Activated CD8-positive, alpha-beta memory T cell treated with anti-CD3 and anti-CD28 coated beads for 48 hours (primary cell): Measurements from ENCODE around the gene PDE6C.

ENCODE experiments used
- DNase-seq, 3 experiments: peaks; one replicate each; pipeline ENCODE4 v3.0.0-alpha.2; 2020; ENCODE audit warnings: low read depth in 2 of 3, low spot score in 2 of 3

The PDE6C gene

GRCh38 chr10:93612311-93612710, at the start of gene PDE6C:
TSS of gene PDE6C (plus strand) at chr10:93612537. CDS start at chr10:93612726, 189 bp downstream.
- no peak for DNase-seq

GRCh38 chr10:93565446-93565845, 46.9 kb upstream of the PDE6C start:
- DNase-seq: no peak

GRCh38 chr10:93566435-93567276, 45.7 kb upstream of the PDE6C start, which contains the start of gene FFAR4:
TSS of gene FFAR4 (plus strand) at chr10:93566665. CDS start at chr10:93566721, 56 bp downstream.
- DNase-seq: no peak

- no peak for DNase-seq
Observed at GRCh38 chr10:93567277-93568104, 44.8 kb upstream of the PDE6C start.

- no peak for DNase-seq
Observed at GRCh38 chr10:93568105-93568390, 44.3 kb upstream of the PDE6C start.

GRCh38 chr10:93570383-93570782, 42.0 kb upstream of the PDE6C start:
- DNase-seq: no peak

GRCh38 chr10:93572606-93573005, 39.7 kb upstream of the PDE6C start:
- no peak for DNase-seq

GRCh38 chr10:93573051-93573909, 39.1 kb upstream of the PDE6C start:
- DNase-seq: no peak

GRCh38 chr10:93573924-93574323, 38.4 kb upstream of the PDE6C start:
- no peak for DNase-seq

GRCh38 chr10:93576888-93577287, 35.4 kb upstream of the PDE6C start:
- DNase-seq: no peak

- no peak for DNase-seq
Observed at GRCh38 chr10:93577565-93577964, 34.8 kb upstream of the PDE6C start.

GRCh38 chr10:93579089-93579488, 33.2 kb upstream of the PDE6C start:
- DNase-seq: no peak

GRCh38 chr10:93579985-93580711, 32.2 kb upstream of the PDE6C start:
- DNase-seq: no peak

- no peak for DNase-seq
Observed at GRCh38 chr10:93580828-93581227, 31.5 kb upstream of the PDE6C start.

GRCh38 chr10:93584445-93584844, 27.9 kb upstream of the PDE6C start:
- no peak for DNase-seq

GRCh38 chr10:93589648-93590562, 22.4 kb upstream of the PDE6C start:
- DNase-seq: no peak

GRCh38 chr10:93590638-93591037, 21.7 kb upstream of the PDE6C start:
- no peak for DNase-seq

- DNase-seq: no peak
Observed at GRCh38 chr10:93591065-93591808, 21.1 kb upstream of the PDE6C start.

GRCh38 chr10:93593254-93593653, 19.1 kb upstream of the PDE6C start:
- DNase-seq: no peak
